ENCODE data around the gene FARS2. TPM values are rescaled to one million over a fixed set of nuclear protein-coding genes. Genes with fewer than 3 reads are reported as not detected.

FARS2 gene
- total RNA-seq, 1 experiment from 2014 or later: 13.8 TPM

DNA sequence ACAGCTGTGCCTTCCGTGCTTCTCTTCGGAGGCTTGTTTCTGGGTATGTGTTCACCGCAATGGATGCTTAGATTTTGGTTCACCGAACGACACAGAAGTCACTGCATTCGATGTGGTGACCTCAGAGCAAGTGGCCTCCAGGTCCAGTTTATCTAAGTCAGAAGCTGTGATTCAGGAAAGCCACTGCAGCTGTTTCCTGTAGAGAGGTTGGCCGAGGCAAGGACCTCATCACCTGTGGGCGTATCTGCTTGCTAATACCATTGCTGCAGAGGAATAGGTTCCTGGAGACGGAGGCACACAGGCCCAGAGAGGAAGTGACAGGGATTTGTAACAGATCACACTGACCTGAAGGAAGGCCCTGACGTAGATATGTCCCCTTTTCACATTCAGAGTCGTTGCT is 82.7 kb downstream of the FARS2 start:
- BruUV-seq (replicated peaks): no TSS peak
- ATAC-seq (no peak), DNase-seq (ENCODE audit: low read depth, low spot score) (no peak)
- ChIA-PET CTCF (no interaction called here), POLR2A (no interaction called here), RAD21 (ENCODE audit: low non-redundant PET in 1 of 2, low total read pairs in 2 of 2, uncharacterized antibody in 2 of 2, unreplicated experiment in 2 of 2) (no interaction called here)
- peaks cover 5% of the 10 kb centered on the region; the same call in 1 of the 2 replicates for H3K79me2 ChIP-seq (ENCODE audit: insufficient read depth, low read length)
- intact Hi-C loops (cut with micrococcal nuclease): no loop called here
- TF ChIP-seq SIN3A (IDR thresholded peaks at IDR 0.05; ENCODE audit: low read depth) (no peak), JUND (IDR thresholded peaks at IDR 0.05) (no peak), SRF (IDR thresholded peaks at IDR 0.05; ENCODE audit: low read depth) (no peak), CBX3 (IDR thresholded peaks at IDR 0.05; ENCODE audit: low read depth) (no peak), ZFX (IDR thresholded peaks at IDR 0.05) (no peak), TCF7L2 (IDR thresholded peaks at IDR 0.05; ENCODE audit: borderline replicate concordance, extremely low read depth, insufficient read depth, insufficient read length) (no peak), EGR1 (IDR thresholded peaks at IDR 0.05; ENCODE audit: low read depth) (no peak), POLR2A (IDR thresholded peaks at IDR 0.05; ENCODE audit: borderline replicate concordance, extremely low read depth, insufficient read depth, insufficient read length) (no peak), YY1 (IDR thresholded peaks at IDR 0.05; ENCODE audit: extremely low read depth, insufficient replicate concordance, low read depth, low read length) (no peak), RAD21 (IDR thresholded peaks at IDR 0.05; ENCODE audit: low read depth) (no peak)
- TF ChIP-seq, protein P1, sequence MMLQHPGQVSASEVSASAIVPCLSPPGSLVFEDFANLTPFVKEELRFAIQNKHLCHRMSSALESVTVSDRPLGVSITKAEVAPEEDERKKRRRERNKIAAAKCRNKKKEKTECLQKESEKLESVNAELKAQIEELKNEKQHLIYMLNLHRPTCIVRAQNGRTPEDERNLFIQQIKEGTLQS (IDR thresholded peaks at IDR 0.05): no peak
- TF ChIP-seq, protein P2, sequence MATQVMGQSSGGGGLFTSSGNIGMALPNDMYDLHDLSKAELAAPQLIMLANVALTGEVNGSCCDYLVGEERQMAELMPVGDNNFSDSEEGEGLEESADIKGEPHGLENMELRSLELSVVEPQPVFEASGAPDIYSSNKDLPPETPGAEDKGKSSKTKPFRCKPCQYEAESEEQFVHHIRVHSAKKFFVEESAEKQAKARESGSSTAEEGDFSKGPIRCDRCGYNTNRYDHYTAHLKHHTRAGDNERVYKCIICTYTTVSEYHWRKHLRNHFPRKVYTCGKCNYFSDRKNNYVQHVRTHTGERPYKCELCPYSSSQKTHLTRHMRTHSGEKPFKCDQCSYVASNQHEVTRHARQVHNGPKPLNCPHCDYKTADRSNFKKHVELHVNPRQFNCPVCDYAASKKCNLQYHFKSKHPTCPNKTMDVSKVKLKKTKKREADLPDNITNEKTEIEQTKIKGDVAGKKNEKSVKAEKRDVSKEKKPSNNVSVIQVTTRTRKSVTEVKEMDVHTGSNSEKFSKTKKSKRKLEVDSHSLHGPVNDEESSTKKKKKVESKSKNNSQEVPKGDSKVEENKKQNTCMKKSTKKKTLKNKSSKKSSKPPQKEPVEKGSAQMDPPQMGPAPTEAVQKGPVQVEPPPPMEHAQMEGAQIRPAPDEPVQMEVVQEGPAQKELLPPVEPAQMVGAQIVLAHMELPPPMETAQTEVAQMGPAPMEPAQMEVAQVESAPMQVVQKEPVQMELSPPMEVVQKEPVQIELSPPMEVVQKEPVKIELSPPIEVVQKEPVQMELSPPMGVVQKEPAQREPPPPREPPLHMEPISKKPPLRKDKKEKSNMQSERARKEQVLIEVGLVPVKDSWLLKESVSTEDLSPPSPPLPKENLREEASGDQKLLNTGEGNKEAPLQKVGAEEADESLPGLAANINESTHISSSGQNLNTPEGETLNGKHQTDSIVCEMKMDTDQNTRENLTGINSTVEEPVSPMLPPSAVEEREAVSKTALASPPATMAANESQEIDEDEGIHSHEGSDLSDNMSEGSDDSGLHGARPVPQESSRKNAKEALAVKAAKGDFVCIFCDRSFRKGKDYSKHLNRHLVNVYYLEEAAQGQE (IDR thresholded peaks at IDR 0.05; ENCODE audit: low read depth): no peak
- H3K4me2 ChIP-seq (ENCODE audit: low read length): no peak overlapping the region
- no peaks in the 10 kb centered on the region for H3K4me1 ChIP-seq (ENCODE audit: control insufficient read depth in 1 of 2, insufficient read depth in 2 of 2, low read length in 2 of 2)
- H3K9me2 ChIP-seq (ENCODE audit: insufficient read depth): no peaks in the 10 kb centered on the region
- no peaks in the 10 kb centered on the region for H4K20me1 ChIP-seq (ENCODE audit: insufficient read depth)
- no peak overlapping the region for H3K27ac ChIP-seq (ENCODE audit: low read depth, low read length)
- H2AFZ ChIP-seq (ENCODE audit: low read depth, low read length, poor library complexity, severe bottlenecking): no peak overlapping the region
- no peak overlapping the region for H3K4me3 ChIP-seq (replicated peaks in 1 of 2; ENCODE audit: low read depth in 1 of 2, low read length in 2 of 2)
- H3K9ac ChIP-seq (ENCODE audit: low read length): no peak overlapping the region
- H3K9me3 ChIP-seq (ENCODE audit: control insufficient read depth in 1 of 2, insufficient read depth in 1 of 2, low read depth in 1 of 2, low read length in 2 of 2): no peaks in the 10 kb centered on the region
- no peaks in the 10 kb centered on the region for H3K36me3 ChIP-seq (ENCODE audit: control insufficient read depth in 1 of 2, insufficient read depth in 2 of 2, low read length in 2 of 2)
- no peaks in the 10 kb centered on the region for H3K27me3 ChIP-seq (ENCODE audit: insufficient read depth, low read length)

All from HCT116 (cell line).